ENCODE results near the gene ST6GALNAC6.

Gene ST6GALNAC6

DNA sequence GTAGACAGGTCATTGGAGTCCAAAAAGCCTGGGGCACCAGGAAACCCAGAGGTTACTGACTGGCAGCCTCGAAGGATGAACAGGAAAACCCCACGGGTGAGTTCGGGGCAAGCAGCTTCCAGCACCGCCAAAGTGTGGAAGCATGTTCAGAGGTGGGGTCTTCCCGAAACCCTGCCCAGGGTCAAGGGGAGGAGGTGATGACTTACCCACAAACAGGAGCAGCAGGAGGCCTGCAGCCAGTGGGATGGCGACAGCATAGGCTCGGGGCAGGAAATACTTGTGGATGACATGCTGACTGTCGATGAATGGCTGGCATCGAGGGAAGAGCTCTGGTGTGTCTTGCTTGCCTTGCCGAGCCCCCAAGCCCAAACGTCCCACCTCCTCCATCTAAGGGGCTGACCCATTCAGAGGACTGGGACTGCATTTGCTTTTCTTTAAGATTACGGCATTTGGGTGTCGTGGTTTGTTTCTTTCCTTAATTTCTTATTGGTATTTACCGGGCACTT, 37.0 kb upstream of the ST6GALNAC6 start:
- Histone ChIP-seq H3K9ac (ENCODE audit: low read depth, low read length, poor library complexity, severe bottlenecking) (peak overlapping the region; percentile 77), H4K20me1 (ENCODE audit: insufficient read depth, low read length, poor library complexity, severe bottlenecking) (peaks cover 18% of the 10 kb centered on the region), H3K9me3 (ENCODE audit: insufficient read depth, low read depth, low read length) (no peaks in the 10 kb centered on the region), H3K27me3 (ENCODE audit: insufficient read depth, low read length, poor library complexity, severe bottlenecking) (no peaks in the 10 kb centered on the region), H2AFZ (ENCODE audit: low read length) (no peak overlapping the region), H3K4me2 (ENCODE audit: low read depth, low read length, poor library complexity, severe bottlenecking) (peak overlapping the region; percentile 83), H3K4me3 (ENCODE audit: low read length, poor library complexity, severe bottlenecking) (peak overlapping the region; percentile 90), H3K36me3 (ENCODE audit: insufficient read depth, low read length) (no peaks in the 10 kb centered on the region; the same call in 1 of the 2 replicates), H3F3A (ENCODE audit: low read depth) (no peaks in the 10 kb centered on the region), H3K79me2 (ENCODE audit: insufficient read depth, low read length) (peaks cover 35% of the 10 kb centered on the region), H3K4me1 (ENCODE audit: insufficient read depth, low read length, poor library complexity, severe bottlenecking) (peaks cover 27% of the 10 kb centered on the region), H3K9me2 (replicated peaks; ENCODE audit: low read depth, low read length) (no peaks in the 10 kb centered on the region)
- TF ChIP-seq EZH2phosphoT487 (IDR thresholded peaks at IDR 0.05; ENCODE audit: borderline replicate concordance) = no peak
- TF ChIP-seq, protein P1, sequence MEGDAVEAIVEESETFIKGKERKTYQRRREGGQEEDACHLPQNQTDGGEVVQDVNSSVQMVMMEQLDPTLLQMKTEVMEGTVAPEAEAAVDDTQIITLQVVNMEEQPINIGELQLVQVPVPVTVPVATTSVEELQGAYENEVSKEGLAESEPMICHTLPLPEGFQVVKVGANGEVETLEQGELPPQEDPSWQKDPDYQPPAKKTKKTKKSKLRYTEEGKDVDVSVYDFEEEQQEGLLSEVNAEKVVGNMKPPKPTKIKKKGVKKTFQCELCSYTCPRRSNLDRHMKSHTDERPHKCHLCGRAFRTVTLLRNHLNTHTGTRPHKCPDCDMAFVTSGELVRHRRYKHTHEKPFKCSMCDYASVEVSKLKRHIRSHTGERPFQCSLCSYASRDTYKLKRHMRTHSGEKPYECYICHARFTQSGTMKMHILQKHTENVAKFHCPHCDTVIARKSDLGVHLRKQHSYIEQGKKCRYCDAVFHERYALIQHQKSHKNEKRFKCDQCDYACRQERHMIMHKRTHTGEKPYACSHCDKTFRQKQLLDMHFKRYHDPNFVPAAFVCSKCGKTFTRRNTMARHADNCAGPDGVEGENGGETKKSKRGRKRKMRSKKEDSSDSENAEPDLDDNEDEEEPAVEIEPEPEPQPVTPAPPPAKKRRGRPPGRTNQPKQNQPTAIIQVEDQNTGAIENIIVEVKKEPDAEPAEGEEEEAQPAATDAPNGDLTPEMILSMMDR (conservative IDR thresholded peaks at IDR 0.05; ENCODE audit: low read length) = no peak

DNA sequence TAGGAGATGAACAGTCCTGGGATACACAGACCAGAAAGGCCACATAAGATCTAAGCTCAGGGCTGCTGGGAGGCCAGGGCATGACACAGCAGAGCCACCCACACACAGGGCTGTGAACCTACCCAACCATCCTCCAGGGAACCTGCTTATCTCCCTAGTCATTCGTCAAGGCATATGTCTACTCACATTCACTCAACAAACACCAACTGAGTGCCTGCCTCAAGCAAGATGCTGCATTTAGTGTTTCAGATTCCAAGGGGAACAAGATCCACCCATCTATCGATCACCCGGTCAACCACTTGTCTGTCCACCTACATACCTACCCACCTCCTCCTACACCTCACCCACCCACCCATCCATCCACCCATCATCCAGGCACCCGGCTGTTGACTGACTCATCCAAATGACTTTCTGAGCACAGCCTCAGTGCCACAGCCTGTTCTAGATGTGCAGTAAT, 36.4 kb upstream of the ST6GALNAC6 start:
- no peak overlapping the region for H2AFZ ChIP-seq (ENCODE audit: low read length)
- peak overlapping the region; percentile 83 for H3K4me2 ChIP-seq (ENCODE audit: low read depth, low read length, poor library complexity, severe bottlenecking)
- H3K4me3 ChIP-seq (ENCODE audit: low read length, poor library complexity, severe bottlenecking) = peak overlapping the region; percentile 90
- no peaks in the 10 kb centered on the region for H3K9me3 ChIP-seq (ENCODE audit: insufficient read depth, low read depth, low read length)
- peaks cover 18% of the 10 kb centered on the region for H4K20me1 ChIP-seq (ENCODE audit: insufficient read depth, low read length, poor library complexity, severe bottlenecking)
- no peaks in the 10 kb centered on the region for H3K9me2 ChIP-seq (replicated peaks; ENCODE audit: low read depth, low read length)
- TF ChIP-seq, protein P1 (conservative IDR thresholded peaks at IDR 0.05; ENCODE audit: low read length) = no peak
- TF ChIP-seq EZH2phosphoT487 (IDR thresholded peaks at IDR 0.05; ENCODE audit: borderline replicate concordance) = no peak
- H3K27me3 ChIP-seq (ENCODE audit: insufficient read depth, low read length, poor library complexity, severe bottlenecking) = no peaks in the 10 kb centered on the region
- H3F3A ChIP-seq (ENCODE audit: low read depth) = no peaks in the 10 kb centered on the region
- peak overlapping the region; percentile 77 for H3K9ac ChIP-seq (ENCODE audit: low read depth, low read length, poor library complexity, severe bottlenecking)
- H3K4me1 ChIP-seq (ENCODE audit: insufficient read depth, low read length, poor library complexity, severe bottlenecking) = peaks cover 27% of the 10 kb centered on the region
- H3K79me2 ChIP-seq (ENCODE audit: insufficient read depth, low read length) = peaks cover 35% of the 10 kb centered on the region
- H3K36me3 ChIP-seq (ENCODE audit: insufficient read depth, low read length) = no peaks in the 10 kb centered on the region; the same call in 1 of the 2 replicates

DNA sequence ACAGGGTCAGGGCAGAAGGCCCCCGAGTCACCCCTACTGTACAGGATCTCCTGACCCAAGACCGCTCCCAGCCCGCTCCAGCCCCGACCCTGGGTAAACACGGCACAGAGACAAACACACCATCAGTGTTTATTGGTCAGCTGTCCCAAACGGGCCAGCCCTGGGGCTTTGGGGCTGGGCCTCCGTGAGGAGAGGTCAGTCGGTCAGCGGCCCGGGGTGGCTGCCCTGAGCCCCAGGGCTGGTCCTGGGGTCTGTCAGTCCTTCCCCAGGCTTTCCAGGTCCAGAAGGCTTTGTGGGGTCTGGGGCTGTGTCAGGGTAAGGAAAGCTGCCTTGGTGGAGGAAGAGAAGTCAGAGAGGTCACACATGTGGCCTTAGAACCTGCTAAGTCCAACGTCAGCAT, 35.6 kb upstream of the ST6GALNAC6 start:
- peaks cover 35% of the 10 kb centered on the region for H3K79me2 ChIP-seq (ENCODE audit: insufficient read depth, low read length)
- H3K9me3 ChIP-seq (ENCODE audit: insufficient read depth, low read depth, low read length) = no peaks in the 10 kb centered on the region
- no peaks in the 10 kb centered on the region for H3F3A ChIP-seq (ENCODE audit: low read depth)
- peak overlapping the region; percentile 77 for H3K9ac ChIP-seq (ENCODE audit: low read depth, low read length, poor library complexity, severe bottlenecking)
- TF ChIP-seq EZH2phosphoT487 (IDR thresholded peaks at IDR 0.05; ENCODE audit: borderline replicate concordance) = no peak
- TF ChIP-seq, protein P1 (conservative IDR thresholded peaks at IDR 0.05; ENCODE audit: low read length) = no peak
- H2AFZ ChIP-seq (ENCODE audit: low read length) = no peak overlapping the region
- H3K27me3 ChIP-seq (ENCODE audit: insufficient read depth, low read length, poor library complexity, severe bottlenecking) = no peaks in the 10 kb centered on the region
- peak overlapping the region; percentile 90 for H3K4me3 ChIP-seq (ENCODE audit: low read length, poor library complexity, severe bottlenecking)
- peak overlapping the region; percentile 83 for H3K4me2 ChIP-seq (ENCODE audit: low read depth, low read length, poor library complexity, severe bottlenecking)
- peaks cover 18% of the 10 kb centered on the region for H4K20me1 ChIP-seq (ENCODE audit: insufficient read depth, low read length, poor library complexity, severe bottlenecking)
- H3K36me3 ChIP-seq (ENCODE audit: insufficient read depth, low read length) = no peaks in the 10 kb centered on the region
- no peaks in the 10 kb centered on the region for H3K9me2 ChIP-seq (replicated peaks; ENCODE audit: low read depth, low read length)
- peaks cover 27% of the 10 kb centered on the region for H3K4me1 ChIP-seq (ENCODE audit: insufficient read depth, low read length, poor library complexity, severe bottlenecking)

Measured in Loucy (cell line).